Measurements from ENCODE around the gene STN1.
"Not testable (repeated sequence)": the region's sequence is repeated elsewhere in the genome, so short reads cannot be mapped to it uniquely, and the experiment has no call there.

STN1 gene

GRCh38 chr10:103861505-103861904 is 56.5 kb downstream of the STN1 start:
- no peak for DNase-seq (ENCODE audit: low read depth in 2 of 2)

- peak in 1 of 2 experiments; percentile 53 for DNase-seq (ENCODE audit: low read depth in 2 of 2)
Observed at GRCh38 chr10:103859161-103860086, 58.6 kb downstream of the STN1 start.

DNA sequence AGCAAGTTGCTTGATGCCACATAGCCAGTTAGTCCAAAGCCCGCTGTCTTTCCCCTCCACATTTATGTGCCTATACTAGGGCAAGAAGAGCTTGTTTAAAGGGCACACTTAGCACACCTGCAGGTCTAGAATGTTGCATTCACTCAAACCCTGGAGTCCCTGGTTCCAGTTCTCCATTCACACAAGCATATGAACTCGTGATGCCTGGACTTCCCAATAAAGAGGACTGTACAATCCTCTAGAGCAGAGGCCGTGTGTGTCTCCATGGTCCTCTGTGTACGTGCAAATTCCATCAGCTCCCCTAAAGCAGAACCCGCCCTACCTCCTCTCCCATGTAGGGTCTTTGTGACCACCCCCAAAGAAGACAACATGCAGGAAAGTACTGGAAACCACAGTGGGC is 59.6 kb downstream of the STN1 start:
- DNase-seq (ENCODE audit: low read depth in 2 of 2), result no peak

GRCh38 chr10:103856797-103857170 is 61.2 kb downstream of the STN1 start:
- DNase-seq (ENCODE audit: low read depth in 2 of 2), result no peak

GRCh38 chr10:103855852-103856796 is 61.9 kb downstream of the STN1 start:
- DNase-seq (ENCODE audit: low read depth in 2 of 2), result no peak

DNA sequence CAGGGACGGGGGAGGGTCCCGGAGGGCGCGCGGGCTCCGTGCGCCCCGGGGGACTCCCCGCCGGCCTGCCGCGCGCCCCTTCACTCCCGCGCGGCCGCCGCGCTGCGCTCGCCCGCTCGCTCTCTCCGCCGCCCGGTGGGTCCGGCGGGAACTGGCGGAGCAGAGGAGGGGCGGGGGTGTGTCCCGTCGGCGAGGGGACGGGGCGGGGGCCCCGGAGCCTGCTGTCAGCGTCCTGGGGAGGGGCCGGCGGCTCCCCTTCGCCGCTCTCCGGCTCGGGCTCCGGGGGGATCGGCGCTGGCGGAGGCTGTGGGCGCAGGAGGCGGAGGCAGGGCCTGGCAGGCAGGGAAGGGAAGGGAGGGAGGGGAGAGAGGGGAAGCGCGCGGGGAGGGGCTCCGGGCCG is 62.6 kb downstream of the STN1 start, which contains the start of gene SH3PXD2A:
TSS of gene SH3PXD2A (minus strand) at position 153 of the 400 bp plus-strand sequence. CDS start 310 bp downstream, outside the sequence.
- DNase-seq (ENCODE audit: low read depth in 2 of 2), result no peak

DNA sequence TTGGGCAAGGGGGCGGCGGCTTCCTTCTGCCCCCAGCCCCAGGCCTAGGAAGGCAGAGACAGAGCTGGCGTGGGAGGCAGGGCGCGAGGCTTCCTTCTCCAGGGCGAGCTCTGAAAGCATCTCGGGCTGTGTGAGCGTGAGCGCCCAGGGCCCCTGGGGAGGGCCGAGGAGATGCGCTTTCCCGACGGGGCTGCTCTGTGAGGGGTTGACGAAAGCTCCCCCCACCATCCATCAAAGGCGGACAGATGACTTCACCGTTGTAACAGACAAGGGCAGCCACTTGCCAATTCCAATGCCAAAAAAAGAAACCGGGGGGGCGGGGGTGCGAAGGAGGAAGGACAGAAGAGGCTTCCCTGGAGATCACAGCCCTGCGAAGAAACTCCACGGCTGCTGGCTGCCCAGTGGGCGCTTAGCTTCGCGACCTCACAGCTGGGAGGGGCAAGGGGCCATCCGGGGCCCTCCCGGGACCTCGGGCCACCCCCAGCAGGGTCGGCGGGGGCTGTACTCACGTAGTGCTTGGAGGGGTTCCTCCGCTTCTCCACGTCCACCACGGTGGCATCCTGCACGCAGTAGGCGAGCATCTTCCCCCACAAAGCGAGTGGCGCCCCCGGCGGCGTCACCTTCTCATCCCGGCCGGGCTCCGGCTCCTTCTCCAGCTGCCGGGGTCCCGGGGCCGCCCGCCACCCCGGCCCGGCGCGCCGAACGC is 63.1 kb downstream of the STN1 start:
- DNase-seq (ENCODE audit: low read depth in 2 of 2), result peak in 1 of 2 experiments; percentile 17

DNA sequence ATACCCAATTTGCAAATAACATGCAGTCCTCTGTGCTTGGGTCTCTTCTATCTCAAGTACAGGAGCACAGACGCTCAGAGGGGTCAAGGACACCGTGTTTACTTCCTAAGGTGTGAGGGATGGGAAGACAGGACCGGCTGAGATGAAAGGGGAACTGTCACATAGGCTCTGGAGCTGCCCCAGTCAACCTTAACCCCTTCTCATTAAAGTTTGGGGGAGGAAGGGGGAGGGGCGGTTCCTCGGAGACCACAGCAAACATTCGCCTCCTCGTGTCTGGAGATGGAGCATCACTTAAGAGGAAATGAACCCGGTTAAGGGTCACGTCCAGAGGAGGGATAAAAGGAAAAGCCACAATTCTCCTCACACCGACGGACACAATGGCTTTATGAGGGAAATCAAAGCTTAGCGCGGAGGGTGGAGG is 63.7 kb downstream of the STN1 start:
- DNase-seq (ENCODE audit: low read depth in 2 of 2), result no peak

GRCh38 chr10:103853428-103854264 is 64.3 kb downstream of the STN1 start:
- no peak for DNase-seq (ENCODE audit: low read depth in 2 of 2)

DNA sequence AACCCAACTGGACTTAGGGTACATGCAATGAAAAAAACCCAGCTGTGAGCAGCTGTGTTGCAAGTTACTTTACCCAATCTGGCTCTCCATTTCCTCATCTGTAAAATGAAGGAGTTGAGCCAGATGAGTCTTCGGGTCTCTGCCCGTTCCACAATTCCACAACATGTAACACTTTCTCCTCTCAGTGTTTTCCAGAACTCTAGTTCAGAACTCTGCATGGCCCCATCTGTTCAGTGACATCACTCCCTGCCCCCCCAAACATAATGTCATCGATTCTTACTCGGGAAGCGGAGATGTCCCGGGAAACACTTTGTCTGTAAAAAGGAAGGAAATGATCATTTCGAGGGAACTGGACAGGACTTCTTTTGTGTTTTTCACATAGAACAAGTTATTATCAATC is 65.1 kb downstream of the STN1 start:
- no peak for DNase-seq (ENCODE audit: low read depth in 2 of 2)

DNA sequence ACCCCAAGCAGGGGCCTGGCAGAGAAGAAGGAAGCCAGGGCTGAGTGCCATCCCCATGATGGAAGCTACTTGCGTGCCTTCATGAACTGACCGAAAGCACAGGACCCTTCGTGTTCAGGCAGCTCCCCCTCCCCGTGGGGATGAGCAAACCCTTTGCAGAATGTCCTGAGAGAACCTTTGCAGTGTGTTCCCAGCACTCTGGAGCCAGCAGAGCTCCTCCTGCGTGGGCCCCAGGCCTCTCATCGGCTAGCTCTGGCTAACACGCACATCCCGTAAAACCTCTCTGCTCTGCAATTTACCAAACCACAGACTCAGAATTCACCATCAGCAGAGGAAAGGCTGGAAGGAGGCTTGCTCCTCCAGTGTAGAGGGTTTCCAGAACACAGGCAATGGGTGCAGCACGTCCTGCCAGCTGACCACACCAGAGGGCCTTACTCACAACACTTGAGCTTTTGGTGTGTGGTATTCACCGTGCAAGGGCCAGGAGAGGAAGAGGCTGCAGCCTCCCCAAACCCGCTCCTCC is 65.7 kb downstream of the STN1 start:
- DNase-seq (ENCODE audit: low read depth in 2 of 2), result no peak

- no peak for DNase-seq (ENCODE audit: low read depth in 2 of 2)
Observed at GRCh38 chr10:103851261-103851660, 66.7 kb downstream of the STN1 start.

DNA sequence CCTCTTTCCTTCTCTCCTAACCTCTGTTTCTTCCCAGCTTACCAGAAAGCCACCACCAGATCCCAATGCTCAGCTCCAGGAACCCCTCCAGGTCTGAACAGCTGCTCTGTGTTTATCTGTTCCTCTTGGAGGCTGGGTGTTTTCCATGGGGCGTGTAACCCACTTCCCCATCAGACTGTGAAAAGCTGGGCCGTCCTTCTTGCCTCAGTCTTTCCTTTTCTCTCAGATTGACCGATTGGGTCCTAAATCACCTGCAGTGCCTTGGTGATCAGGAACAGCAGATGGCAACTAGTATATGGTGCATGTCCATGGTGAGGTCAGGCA is 67.5 kb downstream of the STN1 start:
- DNase-seq (ENCODE audit: low read depth in 2 of 2), result no peak

DNA sequence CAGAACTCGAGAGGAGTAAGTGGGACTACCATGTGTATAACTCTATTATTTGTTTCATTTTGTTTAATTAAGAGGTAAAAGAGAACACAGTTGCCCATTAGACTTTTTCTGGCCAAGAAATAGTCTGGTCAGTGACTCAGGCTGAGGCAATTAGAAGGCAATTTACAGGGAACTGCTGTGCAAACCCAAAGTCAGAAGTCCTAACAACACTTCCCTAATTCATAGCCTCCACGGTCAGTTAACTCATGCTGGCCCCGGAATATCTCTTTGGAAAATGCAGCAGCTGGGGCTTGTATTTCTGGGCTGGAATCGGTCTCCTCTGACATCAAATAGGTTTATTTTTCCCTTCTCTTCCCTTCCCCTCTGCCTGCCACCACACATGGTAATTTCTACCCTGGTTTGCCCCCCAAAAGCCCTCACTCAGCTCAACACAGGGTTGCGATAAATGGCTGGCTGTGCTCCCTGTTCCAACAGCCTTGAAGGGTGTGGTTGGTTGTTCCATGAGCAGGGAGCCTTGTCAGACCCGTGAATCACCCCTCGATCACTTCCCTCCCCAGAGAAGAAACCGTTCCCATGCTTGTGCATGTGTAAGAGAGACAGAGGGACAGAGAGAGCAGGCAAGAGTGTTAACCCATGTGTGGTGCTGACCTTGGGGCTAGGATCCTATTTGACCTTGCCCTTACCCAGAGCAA is 68.0 kb downstream of the STN1 start:
- DNase-seq (ENCODE audit: low read depth in 2 of 2), result no peak

GRCh38 chr10:103849212-103849877 is 68.6 kb downstream of the STN1 start:
- no peak for DNase-seq (ENCODE audit: low read depth in 2 of 2)

DNA sequence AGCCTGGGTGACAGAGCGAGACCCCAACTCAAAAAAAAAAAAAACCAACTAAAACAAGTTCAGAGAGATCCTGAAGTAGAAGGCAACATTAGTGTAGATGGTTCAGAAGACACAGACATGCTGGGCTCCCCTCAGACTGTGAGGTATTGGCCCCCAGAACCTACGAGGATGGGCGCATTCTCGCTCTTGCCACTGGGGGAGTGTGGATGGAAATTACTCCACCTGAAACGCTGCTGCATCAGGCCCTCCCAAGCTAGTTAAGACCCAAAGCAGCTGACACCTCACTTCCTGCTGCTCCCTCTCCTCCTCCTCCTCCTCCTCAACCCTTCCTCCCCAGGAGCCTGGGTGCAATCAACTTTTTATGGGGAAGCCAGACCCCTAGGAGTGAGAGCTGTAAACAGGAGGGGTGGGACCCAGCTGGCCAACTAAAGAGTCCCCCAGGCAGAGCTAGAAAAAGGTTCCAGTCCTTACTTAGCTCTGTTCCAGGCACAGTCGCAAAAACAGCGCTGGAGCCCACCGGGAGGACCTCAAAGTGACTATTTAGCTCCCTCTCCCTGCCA is 70.0 kb downstream of the STN1 start:
- DNase-seq (ENCODE audit: low read depth in 2 of 2), result no peak

GRCh38 chr10:103847346-103847745 is 70.6 kb downstream of the STN1 start:
- DNase-seq (ENCODE audit: low read depth in 2 of 2), result no peak

- peak in 1 of 2 experiments; percentile 12 for DNase-seq (ENCODE audit: low read depth in 2 of 2)
Observed at GRCh38 chr10:103845972-103846371, 72.0 kb downstream of the STN1 start.

DNA sequence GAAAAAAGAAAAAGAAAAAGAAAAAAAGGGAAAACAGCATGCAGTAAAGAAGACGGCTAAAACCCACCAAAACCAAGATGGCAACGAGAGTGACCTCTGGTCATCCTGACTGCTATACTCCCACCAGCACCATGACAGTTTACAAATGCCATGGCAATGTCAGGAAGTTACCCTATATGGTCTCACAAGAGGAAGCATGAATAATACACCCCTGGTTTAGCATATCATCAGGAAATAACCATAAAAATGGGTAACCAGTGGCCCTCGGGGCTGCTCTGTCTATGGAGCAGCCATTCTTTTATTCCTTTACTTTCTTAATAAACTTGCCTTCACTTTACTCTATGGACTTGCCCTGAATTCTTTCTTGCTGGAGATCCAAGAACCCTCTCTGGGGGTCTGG is 72.6 kb downstream of the STN1 start:
- not testable (repeated sequence) for DNase-seq (ENCODE audit: low read depth in 2 of 2)

All from stimulated activated CD4-positive, alpha-beta T cell treated with anti-CD3 and anti-CD28 coated beads, Interleukin-12 subunit alpha, Interleukin-12 subunit beta, amount 100 ng/mL, for 24 hours (primary cell).